NCI-H1417 (cell line): Measurements from ENCODE around the gene POTEB.
"Not testable (repeated sequence)": the region's sequence is repeated elsewhere in the genome, so short reads cannot be mapped to it uniquely, and the experiment has no call there.

Source experiments
- DNase-seq, 3 experiments: peaks; one replicate each; lab custom pipeline; 2025; lab: John Stamatoyannopoulos, UW

Gene POTEB

GRCh38 chr15:21877635-21878034 lies at the start of gene POTEB:
Gene POTEB (minus strand): TSS chr15:21877735. CDS start chr15:21877246, 489 bp downstream.
- DNase-seq: not testable (repeated sequence)

- DNase-seq: not testable (repeated sequence)
Measured at GRCh38 chr15:21890955-21891354, 13.4 kb upstream of the POTEB start.

GRCh38 chr15:21889542-21889941 lies 12.0 kb upstream of the POTEB start:
- not testable (repeated sequence) for DNase-seq

- DNase-seq: not testable (repeated sequence)
Measured at GRCh38 chr15:21838831-21839230, 38.7 kb downstream of the POTEB start.
